ENCODE results near the gene GGN.

The GGN gene

GRCh38 chr19:38425810-38426466 is 38.1 kb upstream of the GGN start, which contains the start of gene RASGRP4:
TSS of gene RASGRP4 (minus strand) at chr19:38426219. CDS start at chr19:38426091, 128 bp downstream.
- TF ChIP-seq, protein P1, sequence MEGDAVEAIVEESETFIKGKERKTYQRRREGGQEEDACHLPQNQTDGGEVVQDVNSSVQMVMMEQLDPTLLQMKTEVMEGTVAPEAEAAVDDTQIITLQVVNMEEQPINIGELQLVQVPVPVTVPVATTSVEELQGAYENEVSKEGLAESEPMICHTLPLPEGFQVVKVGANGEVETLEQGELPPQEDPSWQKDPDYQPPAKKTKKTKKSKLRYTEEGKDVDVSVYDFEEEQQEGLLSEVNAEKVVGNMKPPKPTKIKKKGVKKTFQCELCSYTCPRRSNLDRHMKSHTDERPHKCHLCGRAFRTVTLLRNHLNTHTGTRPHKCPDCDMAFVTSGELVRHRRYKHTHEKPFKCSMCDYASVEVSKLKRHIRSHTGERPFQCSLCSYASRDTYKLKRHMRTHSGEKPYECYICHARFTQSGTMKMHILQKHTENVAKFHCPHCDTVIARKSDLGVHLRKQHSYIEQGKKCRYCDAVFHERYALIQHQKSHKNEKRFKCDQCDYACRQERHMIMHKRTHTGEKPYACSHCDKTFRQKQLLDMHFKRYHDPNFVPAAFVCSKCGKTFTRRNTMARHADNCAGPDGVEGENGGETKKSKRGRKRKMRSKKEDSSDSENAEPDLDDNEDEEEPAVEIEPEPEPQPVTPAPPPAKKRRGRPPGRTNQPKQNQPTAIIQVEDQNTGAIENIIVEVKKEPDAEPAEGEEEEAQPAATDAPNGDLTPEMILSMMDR (IDR thresholded peaks at IDR 0.05; ENCODE audit: extremely low read depth, missing control alignments): no peak
- peak; percentile 56 for DNase-seq (ENCODE audit: low spot score)

GRCh38 chr19:38425222-38425809 is 37.5 kb upstream of the GGN start:
- TF ChIP-seq, protein P1 (IDR thresholded peaks at IDR 0.05; ENCODE audit: extremely low read depth, missing control alignments): no peak
- DNase-seq (ENCODE audit: low spot score): no peak

DNA sequence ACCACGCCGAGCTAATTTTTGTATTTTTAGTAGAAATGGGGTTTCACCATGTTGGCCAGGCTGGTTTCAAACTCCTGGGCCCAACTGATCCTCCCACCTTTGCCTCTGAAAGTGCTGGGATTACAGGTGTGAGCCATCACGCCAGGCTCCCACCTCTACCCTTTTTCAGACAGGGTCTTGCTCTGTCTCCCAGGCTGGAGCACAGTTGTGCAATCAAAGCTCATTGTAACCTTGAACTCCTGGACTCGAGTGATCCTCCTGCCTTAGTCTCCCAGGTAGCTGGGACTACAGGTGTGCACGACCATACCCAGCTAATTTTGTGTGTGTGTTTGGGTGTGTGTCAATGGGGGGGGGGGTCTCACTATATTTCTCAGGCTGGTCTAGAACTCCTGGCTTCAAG is 36.4 kb upstream of the GGN start:
- no peak for DNase-seq (ENCODE audit: low spot score)
- TF ChIP-seq, protein P1 (IDR thresholded peaks at IDR 0.05; ENCODE audit: extremely low read depth, missing control alignments): no peak

GRCh38 chr19:38422438-38422837 is 34.6 kb upstream of the GGN start:
- TF ChIP-seq, protein P1 (IDR thresholded peaks at IDR 0.05; ENCODE audit: extremely low read depth, missing control alignments): no peak
- no peak for DNase-seq (ENCODE audit: low spot score)

DNA sequence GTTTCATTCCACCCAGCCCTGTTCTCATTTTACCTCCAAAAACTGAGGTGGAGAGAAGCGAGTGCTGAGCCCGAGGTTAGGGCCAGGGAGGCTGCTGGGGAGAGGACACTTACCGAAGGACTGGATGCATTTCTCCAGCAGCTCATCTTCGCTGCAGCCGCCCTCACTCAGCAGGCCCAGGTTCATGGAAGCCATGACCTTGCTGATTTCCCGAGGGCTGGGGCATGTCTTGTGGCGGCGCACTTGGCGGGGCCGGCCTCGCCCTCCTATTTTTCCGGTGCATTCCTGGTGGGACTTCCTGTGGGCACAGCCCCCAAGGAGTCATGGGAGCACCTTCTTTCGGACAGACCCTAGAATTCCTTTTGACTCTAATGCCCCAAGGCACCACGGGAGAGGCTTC is 34.0 kb upstream of the GGN start:
- TF ChIP-seq, protein P1 (IDR thresholded peaks at IDR 0.05; ENCODE audit: extremely low read depth, missing control alignments): no peak
- DNase-seq (ENCODE audit: low spot score): no peak

DNA sequence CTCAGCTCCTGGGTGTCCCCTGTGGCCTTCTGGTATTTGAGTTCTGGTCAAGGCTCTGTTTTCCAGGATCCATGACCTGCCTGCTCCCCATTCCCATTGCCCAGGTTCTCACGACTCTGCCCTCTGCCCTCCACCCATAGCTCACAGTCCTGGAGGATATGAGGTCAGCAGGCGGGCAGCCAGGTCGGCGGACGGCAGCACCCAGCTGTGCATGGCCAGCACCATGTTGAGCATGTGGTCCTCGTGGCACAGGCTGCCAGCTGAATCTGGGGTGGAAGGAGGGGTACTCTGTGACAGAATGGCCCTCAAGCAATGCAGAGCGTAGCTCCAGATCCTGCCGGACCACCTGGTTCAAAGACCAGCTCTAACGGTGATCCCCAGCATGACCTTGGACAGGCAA is 33.1 kb upstream of the GGN start:
- TF ChIP-seq, protein P1 (IDR thresholded peaks at IDR 0.05; ENCODE audit: extremely low read depth, missing control alignments): no peak
- DNase-seq (ENCODE audit: low spot score): no peak
